ENCODE measurements around the gene CYB5R4.
"Not testable (repeated sequence)": the region's sequence is repeated elsewhere in the genome, so short reads cannot be mapped to it uniquely, and the experiment has no call there.

DNA sequence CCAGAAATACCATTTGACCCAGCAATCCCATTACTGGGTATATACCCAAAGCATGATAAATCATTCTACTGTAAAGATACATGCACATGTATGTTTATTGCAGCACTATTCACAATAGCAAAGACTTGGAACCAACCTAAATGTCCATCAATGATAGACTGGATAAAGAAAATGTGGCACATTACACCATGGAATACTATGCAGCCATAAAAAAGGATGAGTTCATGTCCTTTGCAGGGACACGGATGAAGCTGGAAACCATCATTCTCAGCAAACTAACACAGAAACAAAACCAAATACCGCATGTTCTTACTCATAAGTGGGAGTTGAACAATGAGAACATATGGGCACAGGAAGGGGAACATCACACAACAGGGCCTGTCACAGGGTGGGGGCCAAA lies 88.5 kb downstream of the CYB5R4 start:
- TF ChIP-seq, protein P1, sequence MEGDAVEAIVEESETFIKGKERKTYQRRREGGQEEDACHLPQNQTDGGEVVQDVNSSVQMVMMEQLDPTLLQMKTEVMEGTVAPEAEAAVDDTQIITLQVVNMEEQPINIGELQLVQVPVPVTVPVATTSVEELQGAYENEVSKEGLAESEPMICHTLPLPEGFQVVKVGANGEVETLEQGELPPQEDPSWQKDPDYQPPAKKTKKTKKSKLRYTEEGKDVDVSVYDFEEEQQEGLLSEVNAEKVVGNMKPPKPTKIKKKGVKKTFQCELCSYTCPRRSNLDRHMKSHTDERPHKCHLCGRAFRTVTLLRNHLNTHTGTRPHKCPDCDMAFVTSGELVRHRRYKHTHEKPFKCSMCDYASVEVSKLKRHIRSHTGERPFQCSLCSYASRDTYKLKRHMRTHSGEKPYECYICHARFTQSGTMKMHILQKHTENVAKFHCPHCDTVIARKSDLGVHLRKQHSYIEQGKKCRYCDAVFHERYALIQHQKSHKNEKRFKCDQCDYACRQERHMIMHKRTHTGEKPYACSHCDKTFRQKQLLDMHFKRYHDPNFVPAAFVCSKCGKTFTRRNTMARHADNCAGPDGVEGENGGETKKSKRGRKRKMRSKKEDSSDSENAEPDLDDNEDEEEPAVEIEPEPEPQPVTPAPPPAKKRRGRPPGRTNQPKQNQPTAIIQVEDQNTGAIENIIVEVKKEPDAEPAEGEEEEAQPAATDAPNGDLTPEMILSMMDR (IDR thresholded peaks at IDR 0.05): not testable (repeated sequence)
- not testable (repeated sequence) for TF ChIP-seq POLR2A (IDR thresholded peaks at IDR 0.05)
